ENCODE data around the gene ST8SIA5. TPM values are rescaled to one million over a fixed set of nuclear protein-coding genes. Genes with fewer than 3 reads are reported as not detected.

Gene ST8SIA5
- total RNA-seq, 4 donors from 2014 or later = under 0.01 TPM; not detected in 3

DNA sequence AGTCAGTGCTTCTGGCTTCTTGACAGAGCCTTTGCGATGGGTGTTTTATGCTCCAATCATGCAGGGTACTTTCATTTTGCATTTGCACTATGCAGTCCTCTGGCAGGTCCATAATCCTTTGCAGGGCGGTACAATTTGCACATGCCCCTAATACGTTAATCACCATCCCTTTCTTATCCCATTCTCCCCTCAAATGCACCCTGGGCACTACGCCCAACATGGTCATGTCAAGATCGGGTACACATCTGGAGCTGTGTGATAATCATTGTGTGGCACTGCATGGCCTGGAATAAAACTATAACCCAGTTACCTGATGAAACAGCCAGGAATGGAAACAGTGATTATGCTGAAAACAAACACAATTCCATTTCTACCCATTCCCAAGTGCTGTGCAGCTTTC lies 127.5 kb downstream of the ST8SIA5 start:
- TF ChIP-seq CTCF (IDR thresholded peaks at IDR 0.05; ENCODE audit: low read depth) = no peak

- no peak for TF ChIP-seq CTCF (IDR thresholded peaks at IDR 0.05; ENCODE audit: low read depth)
Observed at GRCh38 chr18:46628206-46628605, 128.6 kb downstream of the ST8SIA5 start.

DNA sequence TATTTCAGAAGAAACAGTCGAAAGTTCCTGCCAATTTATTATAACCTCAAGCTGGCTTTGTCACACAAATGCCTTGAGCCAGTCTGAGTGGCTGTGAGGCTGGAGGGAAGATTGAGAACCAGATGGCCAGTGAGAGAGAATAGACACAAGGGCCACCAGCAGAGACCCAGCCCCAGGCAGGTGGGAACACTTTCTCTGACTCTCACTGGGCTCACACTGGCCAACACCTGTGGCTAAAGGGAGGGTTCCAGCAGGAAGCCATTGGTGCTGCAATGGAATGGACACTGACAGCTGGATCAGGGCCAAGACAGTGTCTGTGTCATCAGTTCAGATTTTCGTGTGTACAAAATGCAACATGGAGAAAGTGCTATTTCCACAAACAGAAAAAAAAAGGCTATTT lies 129.7 kb downstream of the ST8SIA5 start:
- TF ChIP-seq CTCF (IDR thresholded peaks at IDR 0.05; ENCODE audit: low read depth) = no peak

- no peak for TF ChIP-seq CTCF (IDR thresholded peaks at IDR 0.05; ENCODE audit: low read depth)
Observed at GRCh38 chr18:46625069-46625468, 131.8 kb downstream of the ST8SIA5 start.

GRCh38 chr18:46624127-46624526 lies 132.7 kb downstream of the ST8SIA5 start:
- TF ChIP-seq CTCF (IDR thresholded peaks at IDR 0.05; ENCODE audit: low read depth) = no peak

- no peak for TF ChIP-seq CTCF (IDR thresholded peaks at IDR 0.05; ENCODE audit: low read depth)
Observed at GRCh38 chr18:46623541-46623940, 133.3 kb downstream of the ST8SIA5 start.

GRCh38 chr18:46622999-46623398 lies 133.9 kb downstream of the ST8SIA5 start:
- TF ChIP-seq CTCF (IDR thresholded peaks at IDR 0.05; ENCODE audit: low read depth) = no peak

Data from subcutaneous adipose tissue (tissue), 4 donors.